NCI-H2107 (cell line): Measurements from ENCODE around the gene MRPL53.

ENCODE experiments used
- DNase-seq: peaks from one replicate; lab custom pipeline; 2025; lab: John Stamatoyannopoulos, UW

MRPL53 gene

GRCh38 chr2:74426181-74426758 lies 46.2 kb downstream of the MRPL53 start:
- DNase-seq = no peak

DNA sequence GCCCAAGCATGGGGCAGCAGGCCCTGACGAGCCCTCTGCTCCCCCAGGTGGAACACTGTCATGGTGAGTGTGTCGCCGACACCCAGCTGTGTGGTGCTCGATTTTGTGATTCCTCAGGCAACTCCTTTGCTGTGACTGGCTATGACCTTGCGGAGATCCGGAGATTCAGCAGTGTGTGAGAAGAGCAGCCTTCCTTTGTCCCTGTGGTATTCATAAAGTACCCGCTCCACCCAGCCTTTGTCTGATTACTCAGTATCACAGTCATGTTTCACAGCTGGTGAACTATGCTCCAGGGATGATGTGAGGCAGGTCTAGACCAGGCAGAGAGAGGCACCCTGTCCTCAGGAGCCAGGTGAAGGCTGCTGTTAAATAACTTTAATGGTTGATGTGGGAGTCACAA lies 47.0 kb downstream of the MRPL53 start:
- DNase-seq = no peak

DNA sequence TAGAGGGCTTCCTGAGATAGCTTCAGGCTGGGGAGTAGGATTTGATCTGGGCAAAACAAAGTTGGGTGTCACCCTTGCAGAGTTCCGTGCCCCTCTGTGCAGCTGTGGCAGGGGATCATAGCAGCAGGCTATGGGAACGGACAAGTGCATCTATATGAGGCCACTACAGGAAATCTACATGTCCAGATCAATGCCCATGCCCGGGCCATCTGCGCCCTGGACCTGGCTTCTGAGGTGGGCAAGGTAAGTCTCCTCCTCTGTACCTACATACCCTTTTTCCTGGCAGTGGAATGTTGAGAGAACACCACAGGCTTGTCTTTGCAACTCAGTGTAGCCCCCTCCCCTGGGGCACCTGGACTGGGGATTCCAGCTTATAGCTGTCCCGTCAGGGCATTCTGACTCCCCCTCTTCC lies 47.5 kb downstream of the MRPL53 start:
- no peak for DNase-seq

DNA sequence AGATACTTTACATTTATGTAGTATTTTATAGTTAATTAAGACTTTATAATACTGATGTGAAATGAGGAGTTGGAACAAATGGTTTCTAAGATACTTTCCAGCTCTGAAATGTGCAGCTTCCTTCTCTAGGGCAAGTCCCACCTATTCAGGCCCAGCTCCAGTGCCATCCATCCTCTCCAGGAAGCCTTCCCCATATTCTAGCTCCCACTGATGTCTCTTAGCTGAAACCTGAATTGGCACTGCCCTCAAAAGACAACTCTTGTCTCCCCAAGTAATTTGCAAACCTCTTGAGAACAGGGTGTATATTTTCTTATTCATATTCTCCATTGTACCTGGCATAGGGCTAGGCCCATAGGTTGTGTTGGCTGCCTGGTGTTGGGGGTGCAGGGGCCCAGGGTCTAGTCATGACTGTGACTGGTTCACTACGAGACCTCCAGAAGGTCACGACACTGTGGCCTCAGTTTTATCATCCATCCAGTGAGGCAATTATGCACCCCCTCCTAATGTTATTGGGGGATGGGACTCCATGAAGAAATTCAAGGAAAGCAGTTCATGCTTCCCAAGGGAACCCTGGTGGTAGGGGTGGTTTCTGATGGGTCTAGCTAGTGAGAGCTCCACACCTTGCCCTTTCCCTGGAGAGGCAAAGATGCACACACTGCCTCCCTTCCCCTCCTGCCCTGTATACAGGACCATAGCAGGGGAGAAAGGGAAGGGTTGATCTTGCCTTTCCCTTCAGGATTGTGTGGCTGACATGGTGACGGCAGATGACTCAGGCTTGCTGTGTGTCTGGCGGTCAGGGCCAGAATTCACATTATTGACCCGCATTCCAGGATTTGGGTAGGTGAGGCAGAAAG lies 48.1 kb downstream of the MRPL53 start:
- no peak for DNase-seq

DNA sequence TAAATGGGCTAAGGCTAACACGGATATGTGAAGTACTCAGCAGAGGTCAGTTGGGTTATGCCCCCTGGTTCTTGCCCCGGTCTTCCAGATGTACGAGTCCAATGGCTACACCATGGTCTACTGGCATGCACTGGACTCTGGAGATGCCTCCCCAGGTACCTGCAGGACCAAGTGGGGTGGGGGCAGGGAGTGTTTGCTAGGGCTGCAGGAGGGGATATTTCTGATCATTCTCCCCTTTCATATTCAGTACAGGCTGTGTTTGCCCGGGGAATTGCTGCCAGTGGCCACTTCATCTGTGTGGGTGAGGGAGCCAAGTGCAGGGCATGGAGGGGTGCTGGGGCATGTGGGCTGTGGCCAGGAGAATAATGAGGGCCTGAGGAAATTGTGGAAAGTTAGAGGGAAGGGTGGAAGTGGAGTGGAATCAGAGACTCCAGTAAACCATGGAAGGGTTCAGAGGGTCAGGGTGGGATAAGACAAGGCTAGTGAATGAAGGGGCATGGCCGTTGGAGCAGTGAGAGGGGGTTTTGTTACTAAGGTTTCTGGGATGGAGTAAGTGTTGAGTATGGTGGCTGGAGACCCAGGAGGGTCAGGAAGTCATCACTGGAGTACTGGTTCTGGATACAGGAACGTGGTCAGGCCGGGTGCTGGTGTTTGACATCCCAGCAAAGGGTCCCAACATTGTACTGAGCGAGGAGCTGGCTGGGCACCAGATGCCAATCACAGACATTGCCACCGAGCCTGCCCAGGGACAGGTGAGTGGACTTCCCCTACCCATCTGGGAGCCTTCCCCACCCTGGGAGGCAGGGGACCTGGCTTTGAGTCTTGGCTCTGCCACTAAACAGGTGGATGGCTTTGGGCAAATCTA lies 49.0 kb downstream of the MRPL53 start:
- no peak for DNase-seq
